Measurements from ENCODE around the gene LDLRAD2. TPM values are rescaled to one million over a fixed set of nuclear protein-coding genes. Genes with fewer than 3 reads are reported as not detected.
A peak's percentile ranks its signal among the peaks of the same experiment; 100 is the strongest.

The LDLRAD2 gene
- polyA plus RNA-seq, 2 of the 4 experiments (the other 2 are of a cell fraction), result 0.08 TPM; not detected in 1

DNA sequence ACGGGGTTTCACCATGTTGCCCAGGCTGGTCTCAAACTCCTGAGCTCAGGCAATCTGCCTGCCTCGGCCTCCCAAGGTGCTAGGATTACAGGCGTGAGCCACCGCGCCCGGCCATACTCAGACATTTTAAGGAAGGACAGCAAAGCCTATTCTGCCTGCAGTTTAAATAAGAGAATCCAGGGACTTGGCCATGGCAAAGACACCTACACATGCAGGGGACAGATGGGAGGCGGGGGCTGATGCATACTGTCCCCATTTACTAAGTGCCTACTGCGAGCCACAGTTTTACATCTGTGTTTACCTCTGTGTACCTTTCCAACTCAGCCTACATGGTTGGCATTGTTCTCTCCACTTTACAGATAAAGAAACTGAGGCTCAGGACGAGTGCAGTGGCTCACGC, 25.4 kb downstream of the LDLRAD2 start:
- no peak for ATAC-seq

DNA sequence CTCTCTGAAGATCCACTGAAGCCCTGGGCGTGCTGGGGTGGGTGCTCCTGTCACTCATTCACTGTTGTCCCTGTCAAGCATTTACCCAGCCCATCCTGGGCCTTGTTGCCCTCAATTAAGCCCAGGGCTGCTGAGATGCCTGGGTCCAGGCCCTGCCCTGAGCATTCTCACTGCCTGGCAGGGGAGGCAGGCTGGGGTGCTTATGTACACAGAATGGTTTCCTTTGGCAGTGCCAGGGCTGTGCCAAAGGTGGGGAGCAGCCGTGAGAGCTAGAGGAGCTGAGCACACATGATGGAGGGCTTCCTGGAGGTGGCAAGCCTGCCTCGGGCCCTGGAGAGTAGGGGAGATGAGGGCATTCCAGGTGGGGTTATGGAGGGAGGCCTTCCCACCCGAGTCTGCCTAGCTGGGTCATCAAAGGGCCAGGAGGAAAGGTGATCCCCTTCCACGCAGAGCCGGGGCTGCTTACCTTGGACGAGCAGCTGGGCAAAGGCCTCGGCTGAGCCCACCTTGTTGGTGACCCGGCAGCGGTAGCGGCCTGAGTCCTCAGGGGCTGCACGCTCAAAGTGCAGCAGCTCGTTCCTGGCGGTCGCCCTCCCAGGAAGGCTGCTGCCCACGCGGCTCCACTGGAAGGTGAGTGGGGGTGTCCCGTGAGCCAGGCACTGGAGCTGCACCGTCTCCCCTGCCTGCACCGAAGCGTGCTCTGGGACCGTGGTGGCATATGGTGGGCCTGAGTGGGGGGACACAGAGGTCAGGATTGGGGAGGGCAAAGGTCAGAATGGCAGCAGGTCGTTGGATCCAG, 26.5 kb downstream of the LDLRAD2 start:
- POLR2A ChIA-PET, result no interaction called here
- CTCF ChIA-PET, result no interaction called here
- FAIRE-seq, result no peak

More for the DNA sequence above, 25.4 kb downstream of the LDLRAD2 start:
- no peaks in the 10 kb centered on the region for H3K4me1 ChIP-seq
- ChIA-PET CTCF (no interaction called here), POLR2A (no interaction called here)
- WGBS (ENCODE audit: missing lambda C conversion rate), result 93% methylated on average over 10 of the region's 10 CpGs
- no peak overlapping the region for H3K4me3 ChIP-seq
- peaks cover 21% of the 10 kb centered on the region for H3K9me3 ChIP-seq
- H3K27ac ChIP-seq, result no peak overlapping the region
- TF ChIP-seq ZNF302 (CRISPR knock-in tag; IDR thresholded peaks at IDR 0.05), result no peak
- no peak for TF ChIP-seq HOXB13 (CRISPR knock-in tag; IDR thresholded peaks at IDR 0.05; ENCODE audit: low read depth)
- TF ChIP-seq HOXB5 (CRISPR knock-in tag; IDR thresholded peaks at IDR 0.05), result no peak
- DNase-seq (ENCODE audit: low read depth in 1 of 2, low spot score in 1 of 2), result no peak
- H3K4me2 ChIP-seq, result no peak overlapping the region
- no peak for FAIRE-seq

DNA sequence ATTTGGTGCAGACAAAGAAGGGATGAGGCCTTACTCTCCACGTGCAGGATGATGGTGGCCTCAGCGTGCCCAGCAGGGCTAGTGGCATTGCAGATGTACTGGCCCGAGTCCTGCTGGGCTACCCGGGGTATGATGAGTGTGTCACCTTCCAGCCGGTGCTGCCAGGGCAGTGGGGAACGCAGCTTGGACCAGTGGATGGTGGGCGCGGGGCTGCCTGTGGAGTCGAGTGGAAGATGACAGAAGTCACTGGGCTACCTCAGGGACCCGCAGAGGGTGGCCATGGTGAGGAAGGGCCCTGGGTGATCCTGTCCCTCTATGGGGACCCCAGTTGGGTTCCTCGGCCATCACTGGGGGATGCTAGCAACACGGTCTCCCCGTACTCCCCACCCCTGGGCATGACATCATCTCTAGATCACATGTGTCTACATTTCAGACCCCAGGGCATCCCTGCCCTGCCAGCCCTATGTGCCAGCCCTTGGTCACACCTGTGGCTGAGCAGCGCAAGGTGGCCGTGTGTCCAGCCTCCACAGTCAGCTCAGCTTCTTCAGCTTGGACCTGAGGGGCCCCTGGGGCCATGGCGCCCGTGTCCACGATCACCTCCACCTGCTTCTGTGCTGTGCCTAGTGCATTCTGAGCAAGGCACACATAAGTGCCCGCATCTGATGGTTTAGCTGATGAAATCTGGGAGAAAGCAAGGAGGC, 27.4 kb downstream of the LDLRAD2 start:
- no peak for DNase-seq (ENCODE audit: low read depth in 1 of 2, low spot score in 1 of 2)
- no peak overlapping the region for H3K27ac ChIP-seq
- no peak for TF ChIP-seq MAFK (IDR thresholded peaks at IDR 0.05; ENCODE audit: partially characterized antibody)
- no peak for TF ChIP-seq CBX8 (IDR thresholded peaks at IDR 0.05)
- TF ChIP-seq SMC3 (IDR thresholded peaks at IDR 0.05), result no peak
- no peak for TF ChIP-seq GATA3 (IDR thresholded peaks at IDR 0.05; ENCODE audit: borderline replicate concordance)
- no peak for TF ChIP-seq JUNB (IDR thresholded peaks at IDR 0.05)
- no peak for TF ChIP-seq MYC (IDR thresholded peaks at IDR 0.05; ENCODE audit: borderline replicate concordance, low read length)
- TF ChIP-seq NFE2L2 (conservative IDR thresholded peaks at IDR 0.05; ENCODE audit: low read length), result no peak
- TF ChIP-seq PHF8 (IDR thresholded peaks at IDR 0.05; ENCODE audit: borderline replicate concordance, low read depth), result no peak
- no peak for TF ChIP-seq RCOR1 (IDR thresholded peaks at IDR 0.05; ENCODE audit: low read depth, low read length)
- TF ChIP-seq MAZ (IDR thresholded peaks at IDR 0.05; ENCODE audit: borderline replicate concordance, low read depth, low read length), result no peak
- TF ChIP-seq HOXA7 (CRISPR knock-in tag; IDR thresholded peaks at IDR 0.05), result no peak
- TF ChIP-seq, protein P1, sequence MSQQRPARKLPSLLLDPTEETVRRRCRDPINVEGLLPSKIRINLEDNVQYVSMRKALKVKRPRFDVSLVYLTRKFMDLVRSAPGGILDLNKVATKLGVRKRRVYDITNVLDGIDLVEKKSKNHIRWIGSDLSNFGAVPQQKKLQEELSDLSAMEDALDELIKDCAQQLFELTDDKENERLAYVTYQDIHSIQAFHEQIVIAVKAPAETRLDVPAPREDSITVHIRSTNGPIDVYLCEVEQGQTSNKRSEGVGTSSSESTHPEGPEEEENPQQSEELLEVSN (IDR thresholded peaks at IDR 0.05; ENCODE audit: borderline replicate concordance, low read depth), result no peak
- no peak for TF ChIP-seq TFCP2L1 (CRISPR knock-in tag; IDR thresholded peaks at IDR 0.05)
- no peak for TF ChIP-seq EHF (CRISPR knock-in tag; IDR thresholded peaks at IDR 0.05)
- no peak for TF ChIP-seq USF2 (IDR thresholded peaks at IDR 0.05)
- no peaks in the 10 kb centered on the region for H3K4me1 ChIP-seq
- ChIA-PET POLR2A (no interaction called here), CTCF (interaction anchor here (0.6 to 1.6 kb wide), 2 partner anchors 17 to 42 kb away, joined by 3 to 4 read pairs; no protein-coding TSS in a partner anchor)
- no peak overlapping the region for H3K4me2 ChIP-seq
- H3K9me3 ChIP-seq, result peaks cover 11% of the 10 kb centered on the region
- no peak overlapping the region for H3K4me3 ChIP-seq
- no peak for ATAC-seq
- 92% methylated on average over 15 of the region's 19 CpGs for WGBS (ENCODE audit: missing lambda C conversion rate)
- no peak for FAIRE-seq

More for the DNA sequence above, 26.5 kb downstream of the LDLRAD2 start:
- H3K9me3 ChIP-seq, result peaks cover 21% of the 10 kb centered on the region
- H3K27ac ChIP-seq, result no peak overlapping the region
- ATAC-seq (no peak), DNase-seq (ENCODE audit: low read depth in 1 of 2, low spot score in 1 of 2) (no peak)
- no peaks in the 10 kb centered on the region for H3K4me1 ChIP-seq
- H3K4me3 ChIP-seq, result no peak overlapping the region
- H3K4me2 ChIP-seq, result no peak overlapping the region
- 84% methylated on average over 12 of the region's 23 CpGs for WGBS (ENCODE audit: missing lambda C conversion rate)
- no peak for TF ChIP-seq JUNB (IDR thresholded peaks at IDR 0.05)
- no peak for TF ChIP-seq EHF (CRISPR knock-in tag; IDR thresholded peaks at IDR 0.05)
- TF ChIP-seq MAFK (IDR thresholded peaks at IDR 0.05; ENCODE audit: partially characterized antibody), result no peak
- no peak for TF ChIP-seq NPAS2 (CRISPR knock-in tag; IDR thresholded peaks at IDR 0.05; ENCODE audit: borderline replicate concordance)
- TF ChIP-seq MAX (IDR thresholded peaks at IDR 0.05), result no peak
- TF ChIP-seq ZFP36 (IDR thresholded peaks at IDR 0.05; ENCODE audit: borderline replicate concordance, partially characterized antibody), result peak; percentile 22
- no peak for TF ChIP-seq RAD21 (conservative IDR thresholded peaks at IDR 0.05 in 1 of 2, IDR thresholded peaks at IDR 0.05 in 1 of 2)

Data from A549 (cell line).